Natural killer cell (primary cell): Measurements from ENCODE around the gene KISS1R. TPM values are rescaled to one million over a fixed set of nuclear protein-coding genes. Genes with fewer than 3 reads are reported as not detected.

ENCODE experiments used
- ATAC-seq, 3 donors: fragments of 150-1000 bp in 2 of 3; fragments of 200-7000 bp in 1 of 3; cut with Tn5 transposase; 1 replicate in 1 of 3; 2 replicates in 2 of 3; pipeline ENCODE4 v1.10.0; 2021; ENCODE audit warnings: mild to moderate bottlenecking in 2 of 3, moderate library complexity in 2 of 3
- DNase-seq, 2 donors: peaks; one replicate each; pipeline versions ENCODE4 v3.0.0 to v3.0.0-alpha.2; 2013 to 2021; ENCODE audit warnings: mixed read lengths in 1 of 2
- H3K27ac ChIP-seq: one replicate; pipeline ENCODE4 v1.5.1; 2013; ENCODE audit warnings: mild to moderate bottlenecking, low read length
- H3K27me3 ChIP-seq: one replicate; pipeline ENCODE4 v1.6.1; 2013; ENCODE audit warnings: low read length; ENCODE audit not compliant: control insufficient read depth, insufficient read depth
- H3K36me3 ChIP-seq: one replicate; pipeline ENCODE4 v1.6.1; 2013; ENCODE audit warnings: low read length; ENCODE audit not compliant: control insufficient read depth, insufficient read depth
- H3K4me1 ChIP-seq: one replicate; pipeline ENCODE4 v1.6.1; 2013; ENCODE audit warnings: low read length; ENCODE audit not compliant: control insufficient read depth, insufficient read depth
- H3K4me3 ChIP-seq: one replicate; pipeline ENCODE4 v1.5.1; 2013; ENCODE audit warnings: low read length
- H3K9me3 ChIP-seq: one replicate; pipeline ENCODE4 v1.6.1; 2013; ENCODE audit warnings: low read length; ENCODE audit not compliant: control insufficient read depth, insufficient read depth
- H3K27ac Mint-ChIP-seq, 2 donors: one replicate each; pipeline ENCODE4 v1.8.0; 2022; ENCODE audit warnings: mild to moderate bottlenecking in 2 of 2, mixed read lengths in 2 of 2, moderate library complexity in 1 of 2
- H3K27me3 Mint-ChIP-seq, 2 donors: one replicate each; pipeline ENCODE4 v1.8.0; 2022; ENCODE audit warnings: low read depth in 2 of 2, mixed read lengths in 2 of 2
- H3K36me3 Mint-ChIP-seq: one replicate; pipeline ENCODE4 v1.8.0; 2022; ENCODE audit warnings: mixed read lengths
- H3K4me1 Mint-ChIP-seq, 2 donors: one replicate each; pipeline ENCODE4 v1.8.0; 2022; ENCODE audit warnings: mixed read lengths in 2 of 2
- H3K4me3 Mint-ChIP-seq: one replicate; pipeline ENCODE4 v1.8.0; 2022; ENCODE audit warnings: mild to moderate bottlenecking, moderate library complexity, mixed read lengths
- H3K9me3 Mint-ChIP-seq, 2 donors: one replicate each; pipeline ENCODE4 v1.8.0; 2022; ENCODE audit warnings: mixed read lengths in 2 of 2
- WGBS: methylation state at CpG from one replicate; pipeline ENCODE4 v1.1.7; 2013; ENCODE audit warnings: missing lambda C conversion rate; ENCODE audit not compliant: insufficient coverage; 5-methylcytosine and 5-hydroxymethylcytosine counted together
- intact Hi-C: fragments of 100-400 bp; cut with micrococcal nuclease; formaldehyde crosslinking; loops from one replicate; pipeline ENCODE4 v1.14.2; 2022
- total RNA-seq, 4 donors: library from RNA; stranded (reverse); fragments of 120-200 nt in 1 of 4; gene quantifications; one replicate each; pipeline versions ENCODE4 v1.2.3 to v1.2.4, GENCODE V29; 2013 to 2022
- TF ChIP-seq, protein P1 (sequence below): fragments of 200-600 bp; IDR thresholded peaks from one replicate; pipeline ENCODE4 v1.8.0; 2022; ENCODE audit warnings: antibody characterized with exemption

Gene KISS1R
- total RNA-seq, 3 donors from 2014 or later (not counting 1 experiment from before 2014, with no cell fraction given), result 0.31 TPM; not detected in 2

DNA sequence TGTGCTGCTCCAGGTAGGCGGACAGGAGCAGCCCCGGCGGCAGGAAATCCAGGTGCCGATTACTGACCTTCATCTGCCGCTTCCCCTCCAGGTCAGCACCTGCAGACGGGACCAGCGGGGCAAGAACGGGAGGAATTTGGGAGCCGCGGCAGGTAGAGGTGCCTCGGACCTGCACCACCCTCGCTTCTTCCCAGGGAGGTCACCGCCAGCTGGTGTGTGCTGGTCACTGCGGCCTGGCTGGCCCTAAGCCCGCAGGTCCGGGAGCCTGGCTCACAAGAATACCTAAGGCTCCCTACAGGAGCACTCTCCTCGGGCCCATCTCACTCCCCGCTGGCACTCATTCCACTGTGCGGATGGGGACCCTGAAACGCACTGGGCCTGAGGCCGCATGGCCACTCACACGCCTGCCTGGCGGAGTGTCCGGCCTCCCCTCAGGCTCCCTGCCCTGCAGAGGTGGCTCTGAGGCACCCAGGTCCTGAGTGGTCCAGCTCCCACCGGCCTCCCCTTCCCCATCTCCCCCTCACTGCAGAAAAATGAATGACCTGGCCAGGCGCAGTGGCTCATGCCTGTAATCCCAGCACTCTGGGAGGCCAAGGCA, 19.6 kb upstream of the KISS1R start:
- TF ChIP-seq, protein P1, sequence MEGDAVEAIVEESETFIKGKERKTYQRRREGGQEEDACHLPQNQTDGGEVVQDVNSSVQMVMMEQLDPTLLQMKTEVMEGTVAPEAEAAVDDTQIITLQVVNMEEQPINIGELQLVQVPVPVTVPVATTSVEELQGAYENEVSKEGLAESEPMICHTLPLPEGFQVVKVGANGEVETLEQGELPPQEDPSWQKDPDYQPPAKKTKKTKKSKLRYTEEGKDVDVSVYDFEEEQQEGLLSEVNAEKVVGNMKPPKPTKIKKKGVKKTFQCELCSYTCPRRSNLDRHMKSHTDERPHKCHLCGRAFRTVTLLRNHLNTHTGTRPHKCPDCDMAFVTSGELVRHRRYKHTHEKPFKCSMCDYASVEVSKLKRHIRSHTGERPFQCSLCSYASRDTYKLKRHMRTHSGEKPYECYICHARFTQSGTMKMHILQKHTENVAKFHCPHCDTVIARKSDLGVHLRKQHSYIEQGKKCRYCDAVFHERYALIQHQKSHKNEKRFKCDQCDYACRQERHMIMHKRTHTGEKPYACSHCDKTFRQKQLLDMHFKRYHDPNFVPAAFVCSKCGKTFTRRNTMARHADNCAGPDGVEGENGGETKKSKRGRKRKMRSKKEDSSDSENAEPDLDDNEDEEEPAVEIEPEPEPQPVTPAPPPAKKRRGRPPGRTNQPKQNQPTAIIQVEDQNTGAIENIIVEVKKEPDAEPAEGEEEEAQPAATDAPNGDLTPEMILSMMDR, result no peak
- 95% methylated on average over 26 of the region's 26 CpGs for WGBS
- no peak overlapping the region for H3K27ac Mint-ChIP-seq

DNA sequence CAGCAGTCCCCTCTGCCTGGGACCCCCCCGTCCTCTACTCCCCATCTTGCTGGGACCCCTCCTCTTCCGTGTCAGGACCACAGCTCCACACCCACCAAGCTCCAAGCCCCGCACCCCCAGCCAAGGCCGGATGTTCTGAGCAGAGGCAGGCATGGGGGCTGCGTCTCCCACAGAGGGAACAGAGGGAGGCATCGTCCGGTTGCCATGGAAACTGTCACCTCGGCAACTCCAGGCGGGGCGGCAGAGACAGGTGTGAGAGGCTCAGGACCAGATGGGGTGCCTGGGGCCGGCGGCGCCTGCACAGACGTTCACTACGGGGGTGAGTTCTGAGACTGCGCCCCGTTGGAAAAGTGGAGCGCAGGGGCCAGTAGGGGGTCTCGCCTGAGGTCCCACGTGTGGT, 18.5 kb upstream of the KISS1R start:
- intact Hi-C loops, result no loop called here
- 91% methylated on average over 19 of the region's 20 CpGs for WGBS
- no peak overlapping the region for H3K4me3 Mint-ChIP-seq
- ATAC-seq (no peak), DNase-seq (peak in 1 of 2 donors; percentile 71)
- peak overlapping the region; percentile 29 for H3K27ac ChIP-seq
- H3K4me3 ChIP-seq, result no peak overlapping the region
- no peaks in the 10 kb centered on the region for H3K9me3 Mint-ChIP-seq
- no peaks in the 10 kb centered on the region for H3K9me3 ChIP-seq
- no peaks in the 10 kb centered on the region for H3K27me3 Mint-ChIP-seq
- H3K4me1 Mint-ChIP-seq, result peaks cover 1 to 13% of the 10 kb centered on the region in 2 donors
- TF ChIP-seq, protein P1, result no peak
- peaks cover 13% of the 10 kb centered on the region for H3K4me1 ChIP-seq
- no peaks in the 10 kb centered on the region for H3K27me3 ChIP-seq
- H3K27ac Mint-ChIP-seq, result no peak overlapping the region
- peaks cover 29% of the 10 kb centered on the region for H3K36me3 ChIP-seq
- H3K36me3 Mint-ChIP-seq, result no peaks in the 10 kb centered on the region

More for the DNA sequence above, 19.6 kb upstream of the KISS1R start:
- peaks cover 29% of the 10 kb centered on the region for H3K36me3 ChIP-seq
- H3K4me3 ChIP-seq, result no peak overlapping the region
- no peaks in the 10 kb centered on the region for H3K9me3 ChIP-seq
- H3K4me3 Mint-ChIP-seq, result no peak overlapping the region
- no peaks in the 10 kb centered on the region for H3K27me3 Mint-ChIP-seq
- no peaks in the 10 kb centered on the region for H3K27me3 ChIP-seq
- intact Hi-C loops, result no loop called here
- H3K9me3 Mint-ChIP-seq, result no peaks in the 10 kb centered on the region
- ATAC-seq, result no peak
- H3K27ac ChIP-seq, result no peak overlapping the region
- H3K36me3 Mint-ChIP-seq, result no peaks in the 10 kb centered on the region
- DNase-seq, result no peak
- peaks cover 9 to 21% of the 10 kb centered on the region in 2 donors for H3K4me1 Mint-ChIP-seq
- H3K4me1 ChIP-seq, result peaks cover 17% of the 10 kb centered on the region

DNA sequence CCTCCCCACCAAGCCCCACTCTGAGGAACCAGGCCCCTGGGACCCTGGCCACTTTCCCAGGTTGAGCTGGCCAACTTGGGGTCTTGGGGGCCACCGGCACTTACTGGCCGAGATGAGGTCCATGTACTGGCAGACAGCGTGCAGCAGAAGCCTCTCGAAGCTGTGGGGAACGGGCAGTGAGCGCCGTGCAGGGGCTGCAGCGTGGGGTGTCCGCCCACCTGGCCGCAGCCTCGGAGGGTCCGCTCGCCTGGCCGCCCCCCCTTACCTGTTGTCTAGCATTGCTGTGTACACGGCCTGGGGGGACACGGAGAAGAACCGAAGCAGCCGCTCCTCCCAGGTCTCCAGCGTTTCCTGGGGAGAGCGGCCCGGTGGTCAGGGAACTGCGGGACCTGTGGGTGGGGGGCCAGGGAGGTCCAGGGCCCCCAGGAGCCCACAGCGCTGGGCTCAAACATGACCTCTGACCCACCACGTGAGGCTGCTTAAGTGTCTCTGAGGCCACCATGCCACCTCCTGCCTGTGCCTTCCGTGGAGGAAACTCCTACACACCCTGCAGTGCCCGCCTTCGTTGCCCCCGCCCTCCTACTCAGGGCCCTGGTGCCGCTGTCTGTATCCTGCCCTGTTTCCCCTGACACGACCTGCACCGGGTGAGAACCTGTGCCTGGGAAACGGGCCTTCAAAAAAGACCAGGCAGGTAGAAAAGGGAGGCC, 17.6 kb upstream of the KISS1R start:
- peaks cover 0 to 9% of the 10 kb centered on the region in 2 donors for H3K4me1 Mint-ChIP-seq
- WGBS, result 94% methylated on average over 32 of the region's 32 CpGs
- H3K27me3 ChIP-seq, result no peaks in the 10 kb centered on the region
- DNase-seq, result no peak
- no peak overlapping the region for H3K4me3 ChIP-seq
- no peak for ATAC-seq
- TF ChIP-seq, protein P1, result no peak
- no peaks in the 10 kb centered on the region for H3K9me3 Mint-ChIP-seq
- H3K27ac Mint-ChIP-seq, result no peak overlapping the region
- no peaks in the 10 kb centered on the region for H3K9me3 ChIP-seq
- intact Hi-C loops, result no loop called here
- peaks cover 11% of the 10 kb centered on the region for H3K4me1 ChIP-seq
- H3K36me3 Mint-ChIP-seq, result no peaks in the 10 kb centered on the region
- no peaks in the 10 kb centered on the region for H3K27me3 Mint-ChIP-seq
- H3K36me3 ChIP-seq, result peaks cover 29% of the 10 kb centered on the region
- H3K4me3 Mint-ChIP-seq, result no peak overlapping the region
- no peak overlapping the region for H3K27ac ChIP-seq

DNA sequence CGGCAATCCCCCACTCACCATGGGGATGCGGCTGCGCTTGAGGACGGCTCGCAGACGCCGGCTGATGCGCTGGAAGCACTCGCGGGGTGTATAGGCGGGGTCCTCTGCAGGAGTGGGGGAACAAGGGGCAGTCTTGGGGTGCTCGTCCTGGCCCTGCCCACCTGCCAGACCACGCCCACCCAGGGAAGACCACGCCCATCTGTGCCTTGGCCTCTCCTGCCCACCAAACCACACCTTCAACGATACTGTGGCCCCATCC, 17.2 kb upstream of the KISS1R start:
- 94% methylated on average over 15 of the region's 15 CpGs for WGBS
- H3K4me3 ChIP-seq, result no peak overlapping the region
- Mint-ChIP-seq H3K36me3 (no peaks in the 10 kb centered on the region), H3K27me3 (no peaks in the 10 kb centered on the region), H3K9me3 (no peaks in the 10 kb centered on the region), H3K4me3 (no peak overlapping the region), H3K4me1 (peaks cover 0 to 9% of the 10 kb centered on the region in 2 donors), H3K27ac (no peak overlapping the region)
- peaks cover 11% of the 10 kb centered on the region for H3K4me1 ChIP-seq
- TF ChIP-seq, protein P1, result no peak
- no peak for DNase-seq
- intact Hi-C loops, result no loop called here
- H3K27ac ChIP-seq, result no peak overlapping the region
- peaks cover 29% of the 10 kb centered on the region for H3K36me3 ChIP-seq
- no peaks in the 10 kb centered on the region for H3K9me3 ChIP-seq
- peak in 1 of 3 donors; percentile 17 for ATAC-seq
- H3K27me3 ChIP-seq, result no peaks in the 10 kb centered on the region
